Testis (tissue), 3 donors: Measurements from ENCODE around the gene FCRL2. TPM values are rescaled to one million over a fixed set of nuclear protein-coding genes. Genes with fewer than 3 reads are reported as not detected.

ENCODE experiments used
- DNase-seq: peaks from one replicate; pipeline ENCODE4 v3.0.0-alpha.2; 2019
- H3K27ac ChIP-seq, 2 donors: fragments of 200-600 bp; sonication (generic); one replicate each; pipeline ENCODE4 v1.5.1; 2019
- H3K27me3 ChIP-seq: fragments of 200-600 bp; sonication (generic); one replicate; pipeline ENCODE4 v1.5.1; 2019
- H3K36me3 ChIP-seq: fragments of 200-600 bp; sonication (generic); one replicate; pipeline ENCODE4 v1.5.1; 2017; ENCODE audit warnings: low read depth; ENCODE audit errors: missing control alignments
- H3K4me1 ChIP-seq: fragments of 200-600 bp; sonication (generic); one replicate; pipeline ENCODE4 v1.5.1; 2019
- H3K4me3 ChIP-seq, 2 donors: fragments of 200-600 bp; sonication (generic); one replicate each; pipeline ENCODE4 v1.5.1; 2017 to 2019
- H3K9me3 ChIP-seq: fragments of 200-600 bp; sonication (generic); one replicate; pipeline ENCODE4 v1.5.1; 2017
- CTCF ChIP-seq, 3 experiments: fragments of 450-650 bp in 2 of 3; fragments of 200-600 bp in 1 of 3; sonication (generic) in 1 of 3; IDR thresholded peaks; one replicate each; pipeline ENCODE4 v1.5.1; 2016 to 2019; ENCODE audit warnings: antibody characterized with exemption in 3 of 3, mild to moderate bottlenecking in 2 of 3, moderate library complexity in 1 of 3
- POLR2A ChIP-seq: fragments of 450-650 bp; IDR thresholded peaks from one replicate; pipeline ENCODE4 v1.6.1; 2017; ENCODE audit warnings: antibody characterized with exemption, mild to moderate bottlenecking, moderate library complexity
- WGBS, 2 donors: methylation state at CpG; one replicate each; pipeline ENCODE4 v1.1.5; 2018; 5-methylcytosine and 5-hydroxymethylcytosine counted together
- intact Hi-C: fragments of 100-400 bp; cut with DNase I; formaldehyde crosslinking; loops from one replicate; pipeline ENCODE4 v1.15.1; 2023; ENCODE audit warnings: low total_unique reads
- polyA plus RNA-seq: library from polyadenylated mRNA; stranded (reverse); fragments of 350-450 nt; fragmentation: Illumina TruSeq; extraction: RNeasy Lipid Tissue Mini Kit (QIAGEN cat#74804); gene quantifications from one replicate; pipeline ENCODE4 v1.2.3, GENCODE V29; 2014; ENCODE audit warnings: low read depth, low replicate concordance; ENCODE audit not compliant: insufficient read depth
- total RNA-seq, 2 donors: library from RNA; depleted of rRNA; stranded (reverse); fragments of >200 nt; gene quantifications; one replicate each; pipeline ENCODE4 v1.2.3, GENCODE V29; 2016

The FCRL2 gene
- total and polyA plus RNA-seq, 3 donors from 2014 or later: 0.16 to 0.36 (median 0.19) TPM

- 89 to 91% methylated on average over 1 of the region's 1 CpG for WGBS, 2 donors
- no peak for DNase-seq
- TF ChIP-seq POLR2A (no peak), CTCF (IDR thresholded peaks at IDR 0.05) (no peak)
- intact Hi-C loops: no loop called here
- Histone ChIP-seq H3K36me3 (no peaks in the 10 kb centered on the region), H3K4me1 (no peaks in the 10 kb centered on the region), H3K4me3 (no peak overlapping the region), H3K9me3 (no peaks in the 10 kb centered on the region), H3K27ac (no peak overlapping the region), H3K27me3 (no peaks in the 10 kb centered on the region)
Measured at GRCh38 chr1:157734321-157734720, 42.6 kb downstream of the FCRL2 start.

- H3K27me3 ChIP-seq: no peaks in the 10 kb centered on the region
- no peak overlapping the region for H3K4me3 ChIP-seq
- no peak for DNase-seq
- WGBS, 2 donors: 84 to 89% methylated on average over 3 of the region's 3 CpGs
- H3K9me3 ChIP-seq: no peaks in the 10 kb centered on the region
- intact Hi-C loops: no loop called here
- no peak overlapping the region for H3K27ac ChIP-seq
- TF ChIP-seq POLR2A (no peak), CTCF (IDR thresholded peaks at IDR 0.05) (no peak)
- no peaks in the 10 kb centered on the region for H3K36me3 ChIP-seq
- no peaks in the 10 kb centered on the region for H3K4me1 ChIP-seq
Measured at GRCh38 chr1:157732755-157733154, 44.2 kb downstream of the FCRL2 start.

- intact Hi-C loops: no loop called here
- no peak for DNase-seq
- no peaks in the 10 kb centered on the region for H3K9me3 ChIP-seq
- no peaks in the 10 kb centered on the region for H3K4me1 ChIP-seq
- no peaks in the 10 kb centered on the region for H3K27me3 ChIP-seq
- no peak for TF ChIP-seq CTCF (IDR thresholded peaks at IDR 0.05)
- TF ChIP-seq POLR2A: no peak
- WGBS, 2 donors: 72 to 82% methylated on average over 2 of the region's 2 CpGs
- H3K36me3 ChIP-seq: no peaks in the 10 kb centered on the region
- H3K4me3 ChIP-seq: no peak overlapping the region
- no peak overlapping the region for H3K27ac ChIP-seq
Measured at GRCh38 chr1:157725221-157725577, 51.7 kb downstream of the FCRL2 start.

- no peaks in the 10 kb centered on the region for H3K36me3 ChIP-seq
- TF ChIP-seq POLR2A (no peak), CTCF (IDR thresholded peaks at IDR 0.05) (no peak)
- no peaks in the 10 kb centered on the region for H3K4me1 ChIP-seq
- DNase-seq: no peak
- H3K27ac ChIP-seq: no peak overlapping the region
- no peaks in the 10 kb centered on the region for H3K27me3 ChIP-seq
- WGBS, 2 donors: 90 to 97% methylated on average over 2 of the region's 2 CpGs
- H3K4me3 ChIP-seq: no peak overlapping the region
- no peaks in the 10 kb centered on the region for H3K9me3 ChIP-seq
- intact Hi-C loops: no loop called here
Measured at GRCh38 chr1:157724537-157725220, 52.3 kb downstream of the FCRL2 start.

GRCh38 chr1:157723157-157723556 lies 53.8 kb downstream of the FCRL2 start:
- 88 to 93% methylated on average over 2 of the region's 2 CpGs for WGBS, 2 donors
- H3K4me1 ChIP-seq: no peaks in the 10 kb centered on the region
- TF ChIP-seq CTCF (IDR thresholded peaks at IDR 0.05) (no peak), POLR2A (no peak)
- no peak overlapping the region for H3K27ac ChIP-seq
- intact Hi-C loops: no loop called here
- H3K4me3 ChIP-seq: no peak overlapping the region
- no peak for DNase-seq
- H3K9me3 ChIP-seq: no peaks in the 10 kb centered on the region
- H3K27me3 ChIP-seq: no peaks in the 10 kb centered on the region
- H3K36me3 ChIP-seq: no peaks in the 10 kb centered on the region
